ENCODE results near the gene KRT4.

DNA sequence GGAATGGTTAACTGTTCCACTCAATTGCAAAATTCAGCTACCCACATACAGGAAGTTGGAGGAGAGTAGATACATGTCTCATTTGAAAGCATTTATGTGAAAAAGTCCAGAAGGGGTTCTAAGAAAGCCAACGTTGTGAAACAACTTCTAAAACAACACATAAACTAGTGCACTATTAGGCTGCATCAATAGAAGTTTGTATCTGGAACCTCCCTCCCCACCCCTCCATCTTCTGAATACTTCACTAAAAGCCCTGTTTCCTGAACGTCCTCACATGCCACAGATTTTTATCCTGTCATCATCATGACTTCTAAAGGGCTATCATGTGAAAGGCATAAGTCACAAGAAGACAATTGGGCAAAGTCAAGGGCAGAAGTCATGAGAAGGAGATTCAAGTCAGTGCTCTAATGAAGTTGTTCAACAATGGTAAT is 14.7 kb upstream of the KRT4 start:
- TF ChIP-seq, protein P1, sequence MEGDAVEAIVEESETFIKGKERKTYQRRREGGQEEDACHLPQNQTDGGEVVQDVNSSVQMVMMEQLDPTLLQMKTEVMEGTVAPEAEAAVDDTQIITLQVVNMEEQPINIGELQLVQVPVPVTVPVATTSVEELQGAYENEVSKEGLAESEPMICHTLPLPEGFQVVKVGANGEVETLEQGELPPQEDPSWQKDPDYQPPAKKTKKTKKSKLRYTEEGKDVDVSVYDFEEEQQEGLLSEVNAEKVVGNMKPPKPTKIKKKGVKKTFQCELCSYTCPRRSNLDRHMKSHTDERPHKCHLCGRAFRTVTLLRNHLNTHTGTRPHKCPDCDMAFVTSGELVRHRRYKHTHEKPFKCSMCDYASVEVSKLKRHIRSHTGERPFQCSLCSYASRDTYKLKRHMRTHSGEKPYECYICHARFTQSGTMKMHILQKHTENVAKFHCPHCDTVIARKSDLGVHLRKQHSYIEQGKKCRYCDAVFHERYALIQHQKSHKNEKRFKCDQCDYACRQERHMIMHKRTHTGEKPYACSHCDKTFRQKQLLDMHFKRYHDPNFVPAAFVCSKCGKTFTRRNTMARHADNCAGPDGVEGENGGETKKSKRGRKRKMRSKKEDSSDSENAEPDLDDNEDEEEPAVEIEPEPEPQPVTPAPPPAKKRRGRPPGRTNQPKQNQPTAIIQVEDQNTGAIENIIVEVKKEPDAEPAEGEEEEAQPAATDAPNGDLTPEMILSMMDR (IDR thresholded peaks at IDR 0.05; ENCODE audit: low read depth, low read length, poor library complexity, severe bottlenecking): no peak
- TF ChIP-seq EZH2phosphoT487 (IDR thresholded peaks at IDR 0.05; ENCODE audit: borderline replicate concordance, low read length): no peak
